IMR-90 (cell line): ENCODE results near the gene CCDC74B. TPM values are rescaled to one million over a fixed set of nuclear protein-coding genes. Genes with fewer than 3 reads are reported as not detected.

Experiments
- ATAC-seq: fragments of 200-7000 bp; cut with Tn5 transposase; 2 replicates; pipeline ENCODE4 v1.9.1; 2020; ENCODE audit warnings: low read depth, mild to moderate bottlenecking, moderate library complexity
- BruUV-seq: library from RNA; stranded (reverse); fragments of 400-500 nt; replicated peaks from 2 replicates; lab custom pipeline; 2021; lab: Mats Ljungman, UMichigan
- CTCF ChIA-PET: fragments of 300-600 bp; formaldehyde crosslinking; extraction: SDS; loops from one replicate; lab custom pipeline; 2021; ENCODE audit warnings: antibody characterized with exemption; lab: Yijun Ruan, JAX
- POLR2A ChIA-PET: fragments of 300-600 bp; sonication (Branson Sonifier 250); formaldehyde crosslinking; loops from one replicate; lab custom pipeline; 2022; ENCODE audit warnings: antibody characterized with exemption; ENCODE audit not compliant: unreplicated experiment; lab: Charles Lee
- DNase-seq: peaks from one replicate; pipeline ENCODE4 v3.0.0; 2013
- H2AFZ ChIP-seq: replicated peaks from 2 replicates; pipeline ENCODE3; 2013; ENCODE audit warnings: low read length, mild to moderate bottlenecking; ENCODE audit not compliant: poor library complexity
- H2AK5ac ChIP-seq: 2 replicates; pipeline ENCODE4 v1.6.1; 2013; ENCODE audit warnings: low read depth, low read length, inconsistent platforms
- H2AK9ac ChIP-seq: replicated peaks from 2 replicates; pipeline ENCODE3; 2013; ENCODE audit warnings: mild to moderate bottlenecking, low read depth, low read length, moderate library complexity; ENCODE audit not compliant: poor library complexity
- H2BK120ac ChIP-seq: 2 replicates; pipeline ENCODE4 v1.6.1; 2013; ENCODE audit warnings: low read depth, low read length, inconsistent platforms
- H2BK15ac ChIP-seq: 3 replicates; pipeline ENCODE4 v1.6.1; 2013; ENCODE audit warnings: low read depth, low read length, inconsistent platforms
- H2BK20ac ChIP-seq: 2 replicates; pipeline ENCODE4 v1.6.1; 2013; ENCODE audit warnings: low read depth, mild to moderate bottlenecking, inconsistent platforms, low read length, moderate library complexity
- H2BK5ac ChIP-seq: 2 replicates; pipeline ENCODE4 v1.6.1; 2013; ENCODE audit warnings: mild to moderate bottlenecking, low read depth, low read length, inconsistent platforms; ENCODE audit not compliant: poor library complexity, severe bottlenecking
- H3K14ac ChIP-seq: replicated peaks from 2 replicates; pipeline ENCODE4 v1.6.1; 2013; ENCODE audit warnings: low read depth, low read length, inconsistent platforms
- H3K18ac ChIP-seq: 2 replicates; pipeline ENCODE4 v1.6.1; 2013; ENCODE audit warnings: low read depth, low read length, control low read depth
- H3K23ac ChIP-seq: 2 replicates; pipeline ENCODE4 v1.6.1; 2013; ENCODE audit warnings: low read depth, low read length, inconsistent platforms
- H3K27ac ChIP-seq: 2 replicates; pipeline ENCODE4 v1.5.1; 2013; ENCODE audit warnings: mild to moderate bottlenecking, control low read depth, low read length; ENCODE audit not compliant: insufficient read depth
- H3K27me3 ChIP-seq: 2 replicates; pipeline ENCODE4 v1.6.1; 2013; ENCODE audit warnings: low read length; ENCODE audit not compliant: control insufficient read depth, insufficient read depth
- H3K36me3 ChIP-seq: 2 replicates; pipeline ENCODE4 v1.6.1; 2013; ENCODE audit warnings: low read length, mixed read lengths; ENCODE audit not compliant: control insufficient read depth, insufficient read depth
- H3K4ac ChIP-seq: 2 replicates; pipeline ENCODE4 v1.6.1; 2013; ENCODE audit warnings: low read depth, low read length, inconsistent platforms
- H3K4me1 ChIP-seq: 2 replicates; pipeline ENCODE4 v1.6.1; 2013; ENCODE audit warnings: low read length, mixed read lengths; ENCODE audit not compliant: control insufficient read depth, insufficient read depth
- H3K4me2 ChIP-seq: 2 replicates; pipeline ENCODE4 v1.6.1; 2013; ENCODE audit warnings: low read depth, mild to moderate bottlenecking, control low read depth, low read length, moderate library complexity
- H3K4me3 ChIP-seq: 2 replicates; pipeline ENCODE4 v1.5.1; 2013; ENCODE audit warnings: low read depth, mild to moderate bottlenecking, control low read depth, low read length, moderate library complexity; ENCODE audit not compliant: insufficient read depth
- H3K56ac ChIP-seq: 2 replicates; pipeline ENCODE4 v1.6.1; 2013; ENCODE audit warnings: low read length, inconsistent platforms; ENCODE audit not compliant: insufficient read depth; ENCODE audit errors: extremely low read depth
- H3K79me1 ChIP-seq, 2 experiments: 2 replicates each; pipeline ENCODE4 v1.6.1; 2013; ENCODE audit warnings: low read length in 2 of 2, inconsistent platforms in 1 of 2, low read depth in 1 of 2
- H3K9ac ChIP-seq: 2 replicates; pipeline ENCODE4 v1.6.1; 2013; ENCODE audit warnings: low read depth, low read length, control low read depth
- H3K9me1 ChIP-seq: 2 replicates; pipeline ENCODE4 v1.6.1; 2013; ENCODE audit warnings: low read length, inconsistent platforms; ENCODE audit not compliant: insufficient read depth
- H3K9me3 ChIP-seq: 2 replicates; pipeline ENCODE4 v1.6.1; 2013; ENCODE audit warnings: low read length; ENCODE audit not compliant: control insufficient read depth, insufficient read depth
- H4K20me1 ChIP-seq: 2 replicates; pipeline ENCODE4 v1.6.1; 2013; ENCODE audit warnings: low read length, inconsistent platforms; ENCODE audit not compliant: insufficient read depth
- H4K5ac ChIP-seq: 2 replicates; pipeline ENCODE4 v1.6.1; 2013; ENCODE audit warnings: mild to moderate bottlenecking, low read depth, low read length, control low read depth
- H4K8ac ChIP-seq, 2 experiments: 2 replicates each; pipeline ENCODE4 v1.6.1; 2013; ENCODE audit warnings: low read depth in 2 of 2, low read length in 2 of 2, control low read depth in 1 of 2, inconsistent platforms in 1 of 2
- H4K91ac ChIP-seq: 2 replicates; pipeline ENCODE4 v1.6.1; 2013; ENCODE audit warnings: low read depth, low read length, inconsistent platforms; ENCODE audit not compliant: insufficient read depth
- BHLHE40 ChIP-seq: fragments of 150-350 bp; IDR thresholded peaks from 2 replicates; pipeline ENCODE4 v1.6.1; 2016; ENCODE audit warnings: mild to moderate bottlenecking, low read depth, low read length
- CEBPB ChIP-seq: IDR thresholded peaks from 2 replicates; pipeline ENCODE4 v1.6.1; 2012; ENCODE audit warnings: low read depth, low read length, improper control_type of control experiment
- CHD1 ChIP-seq: IDR thresholded peaks from 2 replicates; pipeline ENCODE4 v1.6.1; 2012; ENCODE audit warnings: low read depth, low read length, improper control_type of control experiment
- CTCF ChIP-seq: conservative IDR thresholded peaks from 2 replicates; pipeline ENCODE4 v1.5.1; 2012; ENCODE audit warnings: mild to moderate bottlenecking, low read depth, low read length, improper control_type of control experiment
- ELK1 ChIP-seq: fragments of 150-350 bp; IDR thresholded peaks from 2 replicates; pipeline ENCODE4 v1.6.1; 2016; ENCODE audit warnings: low read depth, mild to moderate bottlenecking, low read length, moderate library complexity, borderline replicate concordance
- FOS ChIP-seq: fragments of 150-350 bp; IDR thresholded peaks from 2 replicates; pipeline ENCODE4 v1.6.1; 2016; ENCODE audit warnings: low read depth, low read length
- MAFK ChIP-seq: IDR thresholded peaks from 2 replicates; pipeline ENCODE4 v1.6.1; 2012; ENCODE audit warnings: low read depth, low read length, improper control_type of control experiment
- MAZ ChIP-seq: IDR thresholded peaks from 2 replicates; pipeline ENCODE4 v1.6.1; 2012; ENCODE audit warnings: low read depth, mild to moderate bottlenecking, low read length, improper control_type of control experiment, moderate library complexity, borderline replicate concordance
- MXI1 ChIP-seq: IDR thresholded peaks from 2 replicates; pipeline ENCODE4 v1.6.1; 2012; ENCODE audit warnings: low read depth, mild to moderate bottlenecking, low read length, moderate library complexity, borderline replicate concordance
- NFE2L2 ChIP-seq: fragments of 150-350 bp; IDR thresholded peaks from 2 replicates; pipeline ENCODE4 v1.6.1; 2016; ENCODE audit warnings: low read depth, mild to moderate bottlenecking, low read length
- POLR2A ChIP-seq: IDR thresholded peaks from 2 replicates; pipeline ENCODE4 v1.6.1; 2012; ENCODE audit warnings: mild to moderate bottlenecking, low read depth, low read length
- RAD21 ChIP-seq: IDR thresholded peaks from 2 replicates; pipeline ENCODE4 v1.6.1; 2012; ENCODE audit warnings: low read length, improper control_type of control experiment
- RCOR1 ChIP-seq: IDR thresholded peaks from 2 replicates; pipeline ENCODE4 v1.6.1; 2012; ENCODE audit warnings: mild to moderate bottlenecking, low read length, improper control_type of control experiment; ENCODE audit not compliant: insufficient replicate concordance
- RFX5 ChIP-seq: IDR thresholded peaks from 2 replicates; pipeline ENCODE4 v1.8.0; 2012; ENCODE audit warnings: low read depth, mild to moderate bottlenecking, low read length, moderate library complexity
- SMC3 ChIP-seq: fragments of 150-350 bp; IDR thresholded peaks from 2 replicates; pipeline ENCODE4 v1.6.1; 2016; ENCODE audit warnings: low read depth, mild to moderate bottlenecking, antibody characterized with exemption, low read length, moderate library complexity
- USF2 ChIP-seq: fragments of 150-350 bp; IDR thresholded peaks from 2 replicates; pipeline ENCODE4 v1.6.1; 2017; ENCODE audit warnings: mild to moderate bottlenecking, antibody characterized with exemption, low read length, low read depth
- WGBS, 2 experiments: methylation state at CpG; one replicate each; pipeline versions ENCODE4 v1.1.5 to v1.1.7; 2013; ENCODE audit warnings: missing lambda C conversion rate in 2 of 2; ENCODE audit not compliant: insufficient read length in 1 of 2; ENCODE audit errors: extremely low coverage in 2 of 2; 5-methylcytosine and 5-hydroxymethylcytosine counted together
- dilution Hi-C: fragments of 300-500 bp; cut with HindIII; formaldehyde crosslinking; loops from one replicate; pipeline ENCODE4 v1.14.3; 2018; ENCODE audit warnings: low sequenced_read_pairs; ENCODE audit not compliant: unreplicated experiment
- in situ Hi-C: fragments of 300-500 bp; cut with MboI; formaldehyde crosslinking; loops from 3 replicates; pipeline ENCODE4 v1.14.3; 2019; ENCODE audit warnings: low sequenced_read_pairs, inconsistent platforms, mixed read lengths
- intact Hi-C: fragments of 100-400 bp; cut with micrococcal nuclease; formaldehyde crosslinking; loops from 2 replicates; pipeline ENCODE4 v1.10.0; 2022
- polyA plus RNA-seq, 3 experiments: library from polyadenylated mRNA; depleted of rRNA; stranded (reverse); fragments of >200 nt; gene quantifications; 2 replicates each; pipeline ENCODE4 v1.2.3, GENCODE V29; 2012; ENCODE audit warnings: low replicate concordance in 1 of 3
- total RNA-seq: library from RNA; depleted of rRNA; stranded (reverse); fragments of >200 nt; gene quantifications from 2 replicates; pipeline ENCODE4 v1.2.3, GENCODE V29; 2012

The CCDC74B gene
- total and polyA plus RNA-seq, 2 of the 4 experiments (the other 2 are of a cell fraction) = 3.9 to 8.4 TPM

- 87% methylated on average over 3 of the region's 10 CpGs; no CpG with 5 or more reads in 1 of the 2 experiments for WGBS, 2 experiments
- H3K36me3 ChIP-seq = peaks cover 14% of the 10 kb centered on the region
These were observed 40.5 kb upstream of the CCDC74B start for GRCh38 chr2:130185436-130185835.

More at GRCh38 chr2:130185436-130185835, 40.5 kb upstream of the CCDC74B start:
- Histone ChIP-seq H3K9ac (no peak overlapping the region), H3K9me1 (peaks cover 3% of the 10 kb centered on the region; the same call in 1 of the 2 replicates), H2BK5ac (no peak overlapping the region), H4K5ac (no peak overlapping the region), H4K91ac (no peak overlapping the region), H2AK9ac (no peak overlapping the region), H2AK5ac (no peak overlapping the region), H3K18ac (no peak overlapping the region), H3K14ac (no peak overlapping the region), H3K23ac (no peak overlapping the region), H3K4me1 (peaks cover 8% of the 10 kb centered on the region), H3K27ac (no peak overlapping the region), H2AFZ (no peak overlapping the region), H3K9me3 (no peaks in the 10 kb centered on the region), H2BK15ac (no peak overlapping the region), H2BK120ac (no peak overlapping the region), H3K79me1 (peaks cover 8 to 28% of the 10 kb centered on the region in 2 experiments), H3K4me2 (no peak overlapping the region), H2BK20ac (no peak overlapping the region), H3K4me3 (no peak overlapping the region), H3K56ac (no peak overlapping the region), H3K4ac (no peak overlapping the region), H3K27me3 (no peaks in the 10 kb centered on the region), H4K20me1 (no peaks in the 10 kb centered on the region), H4K8ac (no peak overlapping the region)
- in situ Hi-C loops = no loop called here
- ATAC-seq (no peak), DNase-seq (no peak)
- TF ChIP-seq ELK1 = no peak
- no peak for TF ChIP-seq FOS
- TF ChIP-seq USF2 = no peak
- no peak for TF ChIP-seq NFE2L2
- TF ChIP-seq POLR2A = no peak
- TF ChIP-seq CHD1 = no peak
- TF ChIP-seq RCOR1 = no peak
- no peak for TF ChIP-seq MXI1
- no peak for TF ChIP-seq RFX5
- no peak for TF ChIP-seq SMC3
- TF ChIP-seq MAZ = no peak
- no peak for TF ChIP-seq BHLHE40
- TF ChIP-seq CTCF = no peak
- TF ChIP-seq RAD21 = no peak
- TF ChIP-seq MAFK = no peak
- no peak for TF ChIP-seq CEBPB
- ChIA-PET POLR2A (no interaction called here), CTCF (no interaction called here)
- intact Hi-C loops = no loop called here
- dilution Hi-C loops = no loop called here
- no TSS peak for BruUV-seq
